OCI-LY1 (cell line): ENCODE data around the gene VPS54.

Source experiments
- EZH2 ChIP-seq: fragments of 200-600 bp; sonication (generic), shearing (Covaris generic); IDR thresholded peaks from 2 replicates; pipeline ENCODE4 v1.8.0; 2017; ENCODE audit warnings: borderline replicate concordance, mixed run types, mild to moderate bottlenecking, antibody characterized with exemption, low read length, moderate library complexity, mixed read lengths
- TF ChIP-seq, protein P1 (sequence below): fragments of 200-600 bp; sonication (generic), shearing (Covaris generic); IDR thresholded peaks from 2 replicates; pipeline ENCODE4 v1.5.1; 2017; ENCODE audit warnings: mild to moderate bottlenecking, antibody characterized with exemption, low read length, moderate library complexity, mixed read lengths

DNA sequence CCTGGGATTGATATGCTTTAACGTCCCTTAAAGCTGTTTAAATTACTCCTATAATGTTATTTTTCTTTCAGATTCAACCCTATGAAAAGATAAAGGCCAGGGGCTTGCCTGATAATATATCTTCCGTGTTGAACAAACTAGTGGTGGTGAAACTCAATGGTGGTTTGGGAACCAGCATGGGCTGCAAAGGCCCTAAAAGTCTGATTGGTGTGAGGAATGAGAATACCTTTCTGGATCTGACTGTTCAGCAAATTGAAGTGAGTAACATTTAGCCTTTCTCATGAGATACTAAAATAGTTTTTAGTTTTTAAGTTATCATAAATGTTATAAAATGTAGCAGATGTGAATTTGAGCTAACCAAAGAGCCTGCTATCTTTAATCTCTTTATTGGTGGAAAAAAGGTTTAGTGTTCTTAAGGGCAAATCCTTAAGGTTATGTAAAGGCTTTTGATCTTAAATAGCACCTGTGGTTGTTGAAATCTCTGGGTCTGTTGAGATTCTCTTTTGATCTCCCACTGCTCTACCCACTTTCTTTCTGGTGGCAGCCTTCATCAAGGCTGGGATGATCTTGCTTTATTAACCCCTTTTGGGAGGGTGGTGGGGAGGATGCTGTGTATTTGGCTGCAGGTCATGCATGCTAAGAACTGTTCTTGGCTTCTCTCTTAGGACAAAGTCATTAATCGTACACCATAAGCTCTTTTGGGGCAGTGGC, 136.7 kb downstream of the VPS54 start:
- TF ChIP-seq, protein P1, sequence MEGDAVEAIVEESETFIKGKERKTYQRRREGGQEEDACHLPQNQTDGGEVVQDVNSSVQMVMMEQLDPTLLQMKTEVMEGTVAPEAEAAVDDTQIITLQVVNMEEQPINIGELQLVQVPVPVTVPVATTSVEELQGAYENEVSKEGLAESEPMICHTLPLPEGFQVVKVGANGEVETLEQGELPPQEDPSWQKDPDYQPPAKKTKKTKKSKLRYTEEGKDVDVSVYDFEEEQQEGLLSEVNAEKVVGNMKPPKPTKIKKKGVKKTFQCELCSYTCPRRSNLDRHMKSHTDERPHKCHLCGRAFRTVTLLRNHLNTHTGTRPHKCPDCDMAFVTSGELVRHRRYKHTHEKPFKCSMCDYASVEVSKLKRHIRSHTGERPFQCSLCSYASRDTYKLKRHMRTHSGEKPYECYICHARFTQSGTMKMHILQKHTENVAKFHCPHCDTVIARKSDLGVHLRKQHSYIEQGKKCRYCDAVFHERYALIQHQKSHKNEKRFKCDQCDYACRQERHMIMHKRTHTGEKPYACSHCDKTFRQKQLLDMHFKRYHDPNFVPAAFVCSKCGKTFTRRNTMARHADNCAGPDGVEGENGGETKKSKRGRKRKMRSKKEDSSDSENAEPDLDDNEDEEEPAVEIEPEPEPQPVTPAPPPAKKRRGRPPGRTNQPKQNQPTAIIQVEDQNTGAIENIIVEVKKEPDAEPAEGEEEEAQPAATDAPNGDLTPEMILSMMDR = no peak
- no peak for TF ChIP-seq EZH2
